Vagina (tissue), 2 donors: ENCODE results near the gene SLC25A34.

Source experiments
- POLR2A ChIP-seq, 2 donors: fragments of 450-650 bp; IDR thresholded peaks; one replicate each; pipeline ENCODE4 v1.6.1; 2017; ENCODE audit warnings: antibody characterized with exemption in 2 of 2, mild to moderate bottlenecking in 2 of 2, moderate library complexity in 2 of 2
- POLR2AphosphoS5 ChIP-seq, 2 donors: sonication (generic); formaldehyde crosslinking; IDR thresholded peaks; one replicate each; pipeline ENCODE4 v1.9.0; 2017; ENCODE audit warnings: antibody characterized with exemption in 2 of 2, mild to moderate bottlenecking in 2 of 2, low read depth in 1 of 2; ENCODE audit not compliant: insufficient read depth in 1 of 2
- TF ChIP-seq, protein P1 (sequence below), 3 experiments: fragments of 450-650 bp in 2 of 3; fragments of 200-600 bp in 1 of 3; sonication (generic) in 1 of 3; IDR thresholded peaks; one replicate each; pipeline ENCODE4 v1.5.1; 2017 to 2019; ENCODE audit warnings: antibody characterized with exemption in 3 of 3, mild to moderate bottlenecking in 2 of 3, moderate library complexity in 2 of 3

DNA sequence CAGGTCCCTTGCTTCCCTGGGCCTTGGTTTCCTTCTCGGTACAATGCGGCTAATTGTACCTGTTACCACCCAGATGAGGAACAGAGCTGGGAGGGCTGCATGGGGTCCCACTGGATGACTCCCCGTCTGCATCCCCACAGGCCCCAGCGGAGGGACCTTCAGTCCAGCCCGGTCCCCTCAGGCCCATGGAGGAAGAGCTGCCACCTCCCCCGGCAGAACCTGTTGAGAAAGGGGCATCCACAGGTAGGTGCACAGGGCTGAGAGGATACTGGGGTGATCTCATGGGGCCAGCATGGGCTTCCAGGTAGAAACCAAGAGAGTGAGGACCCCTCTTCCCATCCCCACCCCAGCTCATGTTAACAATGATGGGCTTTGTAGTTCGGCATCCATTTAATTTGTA is 32.3 kb downstream of the SLC25A34 start:
- TF ChIP-seq POLR2A (IDR thresholded peaks at IDR 0.05) (no peak), POLR2AphosphoS5 (IDR thresholded peaks at IDR 0.05; ENCODE audit: insufficient read depth in 1 of 2, low read depth in 1 of 2) (no peak)
- TF ChIP-seq, protein P1, sequence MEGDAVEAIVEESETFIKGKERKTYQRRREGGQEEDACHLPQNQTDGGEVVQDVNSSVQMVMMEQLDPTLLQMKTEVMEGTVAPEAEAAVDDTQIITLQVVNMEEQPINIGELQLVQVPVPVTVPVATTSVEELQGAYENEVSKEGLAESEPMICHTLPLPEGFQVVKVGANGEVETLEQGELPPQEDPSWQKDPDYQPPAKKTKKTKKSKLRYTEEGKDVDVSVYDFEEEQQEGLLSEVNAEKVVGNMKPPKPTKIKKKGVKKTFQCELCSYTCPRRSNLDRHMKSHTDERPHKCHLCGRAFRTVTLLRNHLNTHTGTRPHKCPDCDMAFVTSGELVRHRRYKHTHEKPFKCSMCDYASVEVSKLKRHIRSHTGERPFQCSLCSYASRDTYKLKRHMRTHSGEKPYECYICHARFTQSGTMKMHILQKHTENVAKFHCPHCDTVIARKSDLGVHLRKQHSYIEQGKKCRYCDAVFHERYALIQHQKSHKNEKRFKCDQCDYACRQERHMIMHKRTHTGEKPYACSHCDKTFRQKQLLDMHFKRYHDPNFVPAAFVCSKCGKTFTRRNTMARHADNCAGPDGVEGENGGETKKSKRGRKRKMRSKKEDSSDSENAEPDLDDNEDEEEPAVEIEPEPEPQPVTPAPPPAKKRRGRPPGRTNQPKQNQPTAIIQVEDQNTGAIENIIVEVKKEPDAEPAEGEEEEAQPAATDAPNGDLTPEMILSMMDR (IDR thresholded peaks at IDR 0.05) = no peak
